Measurements from ENCODE around the gene SDR39U1. TPM values are rescaled to one million over a fixed set of nuclear protein-coding genes. Genes with fewer than 3 reads are reported as not detected.

Gene SDR39U1
- total and polyA plus RNA-seq, 10 of the 15 experiments (the other 5 are each of a cell fraction or from before 2014, with no cell fraction given) = 14.0 to 89.3 (median 42.2) TPM

DNA sequence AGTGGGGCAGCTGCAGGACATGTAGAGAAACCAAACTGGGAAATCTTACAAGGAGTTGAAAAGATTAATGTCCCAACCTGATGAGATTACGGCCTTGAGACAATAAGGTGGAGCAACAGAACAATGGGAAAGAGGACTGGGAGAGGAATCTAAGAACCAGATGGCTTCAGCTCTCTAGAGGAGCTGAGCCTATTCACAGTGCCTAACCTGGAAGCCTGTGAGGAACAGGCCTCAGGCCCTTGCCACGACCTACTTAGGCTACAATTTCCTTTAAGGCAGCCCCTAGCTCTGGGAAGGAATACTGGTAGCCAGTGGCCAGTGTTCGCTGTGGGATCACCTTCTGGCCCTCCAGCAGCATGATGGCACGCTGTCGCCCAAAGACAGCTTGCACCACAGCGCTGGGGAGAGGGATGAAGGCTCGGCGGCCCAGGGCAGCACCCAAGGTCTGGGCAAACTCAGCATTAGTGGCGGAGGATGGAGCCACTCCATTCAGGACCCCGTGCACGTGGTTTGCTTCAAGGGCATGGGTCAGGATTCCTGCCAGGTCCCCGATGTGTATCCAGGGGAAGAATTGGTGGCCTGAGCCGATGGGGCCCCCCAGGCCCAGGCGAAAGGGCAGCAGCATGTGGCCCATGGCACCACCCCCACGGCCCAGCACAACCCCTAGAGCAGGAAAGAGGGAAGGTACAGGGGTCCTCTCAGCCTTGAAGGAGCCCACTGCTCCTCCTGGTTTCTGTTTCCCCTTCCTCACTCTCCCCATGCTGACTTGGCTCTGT, 2.6 kb downstream of the SDR39U1 start:
- no peak for DNase-seq (ENCODE audit: low read depth, low spot score)
- Histone ChIP-seq H3K27me3 (replicated peaks in 1 of 2; ENCODE audit: control insufficient read depth in 2 of 2, insufficient read depth in 2 of 2, low read length in 1 of 2) (no peaks in the 10 kb centered on the region), H3K4me3 (no peak overlapping the region), H3K27ac (ENCODE audit: control insufficient read depth, insufficient read depth) (no peak overlapping the region), H3K36me3 (ENCODE audit: control insufficient read depth in 2 of 2, insufficient read depth in 2 of 2, low read length in 1 of 2) (peaks cover 9 to 24% of the 10 kb centered on the region in 2 experiments), H3K9ac (ENCODE audit: control insufficient read depth, insufficient read depth, low read length) (no peak overlapping the region), H3K4me1 (ENCODE audit: control insufficient read depth, insufficient read depth, low read length) (peaks cover 14% of the 10 kb centered on the region), H3K9me3 (replicated peaks; ENCODE audit: control insufficient read depth, insufficient read depth, low read length) (no peaks in the 10 kb centered on the region), H4K20me1 (ENCODE audit: control insufficient read depth, insufficient read depth) (no peaks in the 10 kb centered on the region), H2AFZ (ENCODE audit: control insufficient read depth, low read depth, low read length) (no peak overlapping the region), H3K4me2 (ENCODE audit: control insufficient read depth, insufficient read depth) (no peak overlapping the region), H3K79me2 (ENCODE audit: control insufficient read depth, insufficient read depth, low read length) (peaks cover 19% of the 10 kb centered on the region)
- FAIRE-seq = no peak
- in situ Hi-C loops (cut with MboI) = loop anchor here (5.0 to 10.0 kb wide), 2 partner anchors 198 to 1135 kb away; partner anchors contain the start of genes BCL2L2, PPP1R3E and TINF2
- no peak for ATAC-seq
- ChIA-PET POLR2A (interaction anchor here (2.4 to 4.5 kb wide), 2 partner anchors 9 to 75 kb away, joined by 6 to 38 read pairs; partner anchors contain the start of genes CBLN3 and KHNYN), SMC1A (ENCODE audit: uncharacterized antibody, unreplicated experiment) (interaction anchor here (2.2 to 3.3 kb wide), 2 partner anchors 10 to 108 kb away, joined by 5 to 17 read pairs; partner anchors contain the start of genes CBLN3 and KHNYN), RAD21 (ENCODE audit: unreplicated experiment) (interaction anchor here (2.7 kb wide), 1 partner anchor 107 kb away, joined by 6 read pairs; no protein-coding TSS in a partner anchor), CTCF (interaction anchor here (11.4 kb wide), 1 partner anchor 105 kb away, joined by 220 read pairs; the partner anchor contains the start of genes ADCY4 and RIPK3)
- BruUV-seq (replicated peaks) = no TSS peak
- intact Hi-C loops (cut with micrococcal nuclease; ENCODE audit: unreplicated experiment) = no loop called here
- TF ChIP-seq POLR2AphosphoS2 (IDR thresholded peaks at IDR 0.05; ENCODE audit: low read depth, low read length) (peak; percentile 33; the same call in 1 of the 2 replicates), POLR2AphosphoS5 (IDR thresholded peaks at IDR 0.05; ENCODE audit: low read length) (peak; percentile 15; the same call in 1 of the 2 replicates), MYB (IDR thresholded peaks at IDR 0.05; ENCODE audit: borderline replicate concordance, low read depth, low read length) (no peak)
- TF ChIP-seq, protein P1, sequence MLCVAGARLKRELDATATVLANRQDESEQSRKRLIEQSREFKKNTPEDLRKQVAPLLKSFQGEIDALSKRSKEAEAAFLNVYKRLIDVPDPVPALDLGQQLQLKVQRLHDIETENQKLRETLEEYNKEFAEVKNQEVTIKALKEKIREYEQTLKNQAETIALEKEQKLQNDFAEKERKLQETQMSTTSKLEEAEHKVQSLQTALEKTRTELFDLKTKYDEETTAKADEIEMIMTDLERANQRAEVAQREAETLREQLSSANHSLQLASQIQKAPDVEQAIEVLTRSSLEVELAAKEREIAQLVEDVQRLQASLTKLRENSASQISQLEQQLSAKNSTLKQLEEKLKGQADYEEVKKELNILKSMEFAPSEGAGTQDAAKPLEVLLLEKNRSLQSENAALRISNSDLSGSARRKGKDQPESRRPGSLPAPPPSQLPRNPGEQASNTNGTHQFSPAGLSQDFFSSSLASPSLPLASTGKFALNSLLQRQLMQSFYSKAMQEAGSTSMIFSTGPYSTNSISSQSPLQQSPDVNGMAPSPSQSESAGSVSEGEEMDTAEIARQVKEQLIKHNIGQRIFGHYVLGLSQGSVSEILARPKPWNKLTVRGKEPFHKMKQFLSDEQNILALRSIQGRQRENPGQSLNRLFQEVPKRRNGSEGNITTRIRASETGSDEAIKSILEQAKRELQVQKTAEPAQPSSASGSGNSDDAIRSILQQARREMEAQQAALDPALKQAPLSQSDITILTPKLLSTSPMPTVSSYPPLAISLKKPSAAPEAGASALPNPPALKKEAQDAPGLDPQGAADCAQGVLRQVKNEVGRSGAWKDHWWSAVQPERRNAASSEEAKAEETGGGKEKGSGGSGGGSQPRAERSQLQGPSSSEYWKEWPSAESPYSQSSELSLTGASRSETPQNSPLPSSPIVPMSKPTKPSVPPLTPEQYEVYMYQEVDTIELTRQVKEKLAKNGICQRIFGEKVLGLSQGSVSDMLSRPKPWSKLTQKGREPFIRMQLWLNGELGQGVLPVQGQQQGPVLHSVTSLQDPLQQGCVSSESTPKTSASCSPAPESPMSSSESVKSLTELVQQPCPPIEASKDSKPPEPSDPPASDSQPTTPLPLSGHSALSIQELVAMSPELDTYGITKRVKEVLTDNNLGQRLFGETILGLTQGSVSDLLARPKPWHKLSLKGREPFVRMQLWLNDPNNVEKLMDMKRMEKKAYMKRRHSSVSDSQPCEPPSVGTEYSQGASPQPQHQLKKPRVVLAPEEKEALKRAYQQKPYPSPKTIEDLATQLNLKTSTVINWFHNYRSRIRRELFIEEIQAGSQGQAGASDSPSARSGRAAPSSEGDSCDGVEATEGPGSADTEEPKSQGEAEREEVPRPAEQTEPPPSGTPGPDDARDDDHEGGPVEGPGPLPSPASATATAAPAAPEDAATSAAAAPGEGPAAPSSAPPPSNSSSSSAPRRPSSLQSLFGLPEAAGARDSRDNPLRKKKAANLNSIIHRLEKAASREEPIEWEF (IDR thresholded peaks at IDR 0.05; ENCODE audit: insufficient replicate concordance, low read depth, low read length) = no peak
- WGBS (ENCODE audit: insufficient coverage, insufficient replicate concordance, low lambda C conversion rate, missing lambda C conversion rate) = 92% methylated on average over 15 of the region's 15 CpGs
